ENCODE data around the gene PCDHA11.
A peak's percentile ranks its signal among the peaks of the same experiment; 100 is the strongest.

Gene PCDHA11

DNA sequence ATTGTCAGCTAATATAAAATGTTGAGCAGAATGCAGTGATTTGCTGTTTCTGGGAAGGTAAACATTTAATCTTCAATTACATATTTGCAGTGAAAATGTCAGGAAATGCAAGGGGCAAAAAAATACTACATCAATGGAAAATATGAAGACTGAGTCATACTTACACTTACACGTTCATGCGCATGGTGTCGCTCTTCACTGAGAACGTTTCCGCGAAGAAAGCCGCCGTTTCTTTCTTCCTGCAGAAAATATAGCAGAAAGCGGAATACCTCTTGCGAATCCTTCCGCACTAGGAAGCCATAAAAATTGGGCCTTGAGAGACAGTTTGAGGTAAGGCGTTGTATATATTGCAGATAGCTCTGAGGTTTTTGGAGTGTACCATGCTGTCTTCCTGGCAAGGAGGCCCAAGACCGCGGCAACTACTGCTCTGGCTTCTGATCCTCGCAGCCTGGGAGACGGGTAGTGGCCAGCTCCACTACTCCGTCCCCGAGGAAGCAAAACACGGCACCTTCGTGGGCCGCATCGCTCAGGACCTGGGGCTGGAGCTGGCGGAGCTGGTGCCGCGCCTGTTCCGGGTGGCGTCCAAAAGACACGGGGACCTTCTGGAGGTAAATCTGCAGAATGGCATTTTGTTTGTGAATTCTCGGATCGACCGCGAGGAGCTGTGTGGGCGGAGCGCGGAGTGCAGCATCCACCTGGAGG, 13.3 kb downstream of the PCDHA11 start, which contains the start of gene PCDHA13:
Gene PCDHA13, plus strand, starts transcription at position 236 of the 702 bp plus-strand sequence. Its CDS starts 145 bp downstream, at position 381.
- H3K23ac ChIP-seq (ENCODE audit: low read length): no peak within 1 kb of the TSS
- H3K27ac ChIP-seq (ENCODE audit: low read depth, low read length): no peak within 1 kb of the TSS
- H3K18ac ChIP-seq (ENCODE audit: low read length): no peak within 1 kb of the TSS
- H4K5ac ChIP-seq (ENCODE audit: low read length): no peak within 1 kb of the TSS
- no peak within 1 kb of the TSS for H3K4me2 ChIP-seq (ENCODE audit: low read length)
- H3K36me3 ChIP-seq (ENCODE audit: control insufficient read depth, insufficient read depth, low read length): no peaks in the 10 kb centered on the region
- H3K4me1 ChIP-seq (ENCODE audit: control insufficient read depth, low read depth, low read length): no peaks in the 10 kb centered on the region
- no peaks in the 10 kb centered on the region for H3K27me3 ChIP-seq (ENCODE audit: insufficient read depth, low read length, poor library complexity)
- no peak within 1 kb of the TSS for H3K4me3 ChIP-seq (ENCODE audit: low read length)
- H3K56ac ChIP-seq (ENCODE audit: low read length): no peak within 1 kb of the TSS
- H2BK5ac ChIP-seq (ENCODE audit: low read length): no peak within 1 kb of the TSS
- no peak within 1 kb of the TSS for H2BK15ac ChIP-seq (replicated peaks; ENCODE audit: low read depth)
- no peak within 1 kb of the TSS for H3K9ac ChIP-seq (ENCODE audit: low read length)
- H3K79me2 ChIP-seq (ENCODE audit: control insufficient read depth, insufficient read depth, low read length): no peaks in the 10 kb centered on the region
- H3K4ac ChIP-seq (ENCODE audit: low read depth, low read length): no peak within 1 kb of the TSS
- no peak within 1 kb of the TSS for H2BK120ac ChIP-seq (ENCODE audit: low read depth, low read length)
- H4K8ac ChIP-seq (ENCODE audit: low read depth, low read length): no peak within 1 kb of the TSS
- no peaks in the 10 kb centered on the region for H3K79me1 ChIP-seq (ENCODE audit: low read length)
- no peak for DNase-seq
- H2AK5ac ChIP-seq (ENCODE audit: low read length): no peak within 1 kb of the TSS
- WGBS (ENCODE audit: extremely low coverage, insufficient coverage, low lambda C conversion rate): no CpG with 5 or more reads among the region's 35 CpGs

DNA sequence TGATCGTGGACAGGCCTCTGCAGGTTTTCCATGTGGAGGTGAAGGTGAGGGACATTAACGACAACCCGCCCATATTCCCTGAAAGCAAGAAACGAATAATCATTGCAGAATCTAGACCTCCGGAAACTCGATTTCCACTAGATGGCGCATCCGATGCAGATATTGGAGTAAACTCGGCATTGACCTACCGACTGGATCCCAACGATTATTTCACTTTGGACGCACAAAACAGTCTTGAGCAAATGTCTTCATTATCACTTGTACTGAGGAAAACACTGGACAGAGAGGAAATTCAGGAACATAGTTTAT, 13.8 kb downstream of the PCDHA11 start:
- Histone ChIP-seq H3K9ac (ENCODE audit: low read length) (no peak overlapping the region), H3K79me1 (ENCODE audit: low read length) (no peaks in the 10 kb centered on the region), H2AK5ac (ENCODE audit: low read length) (no peak overlapping the region), H4K5ac (ENCODE audit: low read length) (no peak overlapping the region), H3K4ac (ENCODE audit: low read depth, low read length) (no peak overlapping the region), H3K4me2 (ENCODE audit: low read length) (no peak overlapping the region), H4K8ac (ENCODE audit: low read depth, low read length) (no peak overlapping the region), H3K79me2 (ENCODE audit: control insufficient read depth, insufficient read depth, low read length) (no peaks in the 10 kb centered on the region), H3K4me1 (ENCODE audit: control insufficient read depth, low read depth, low read length) (no peaks in the 10 kb centered on the region), H3K23ac (ENCODE audit: low read length) (no peak overlapping the region), H2BK120ac (ENCODE audit: low read depth, low read length) (no peak overlapping the region), H3K27me3 (ENCODE audit: insufficient read depth, low read length, poor library complexity) (no peaks in the 10 kb centered on the region), H2BK15ac (replicated peaks; ENCODE audit: low read depth) (no peak overlapping the region), H2BK5ac (ENCODE audit: low read length) (no peak overlapping the region), H3K18ac (ENCODE audit: low read length) (no peak overlapping the region), H3K4me3 (ENCODE audit: low read length) (no peak overlapping the region), H3K56ac (ENCODE audit: low read length) (no peak overlapping the region), H3K36me3 (ENCODE audit: control insufficient read depth, insufficient read depth, low read length) (no peaks in the 10 kb centered on the region), H3K27ac (ENCODE audit: low read depth, low read length) (no peak overlapping the region)
- peak; percentile 77 for DNase-seq
- WGBS (ENCODE audit: extremely low coverage, insufficient coverage, low lambda C conversion rate): no CpG with 5 or more reads among the region's 12 CpGs

DNA sequence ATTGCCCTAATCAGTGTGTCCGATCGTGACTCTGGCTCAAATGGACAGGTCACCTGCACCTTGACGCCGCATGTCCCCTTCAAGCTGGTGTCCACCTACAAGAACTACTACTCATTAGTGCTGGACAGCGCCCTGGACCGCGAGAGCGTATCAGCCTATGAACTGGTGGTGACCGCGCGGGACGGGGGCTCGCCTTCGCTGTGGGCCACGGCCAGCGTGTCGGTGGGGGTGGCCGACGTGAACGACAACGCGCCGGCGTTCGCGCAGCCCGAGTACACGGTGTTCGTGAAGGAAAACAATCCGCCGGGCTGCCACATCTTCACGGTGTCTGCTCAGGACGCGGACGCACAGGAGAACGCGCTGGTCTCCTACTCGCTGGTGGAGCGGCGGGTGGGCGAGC, 14.6 kb downstream of the PCDHA11 start:
- Histone ChIP-seq H3K4me2 (ENCODE audit: low read length) (no peak overlapping the region), H2BK15ac (replicated peaks; ENCODE audit: low read depth) (no peak overlapping the region), H3K4ac (ENCODE audit: low read depth, low read length) (no peak overlapping the region), H3K27me3 (ENCODE audit: insufficient read depth, low read length, poor library complexity) (no peaks in the 10 kb centered on the region), H3K4me1 (ENCODE audit: control insufficient read depth, low read depth, low read length) (no peaks in the 10 kb centered on the region), H2AK5ac (ENCODE audit: low read length) (no peak overlapping the region), H3K9ac (ENCODE audit: low read length) (no peak overlapping the region), H3K23ac (ENCODE audit: low read length) (no peak overlapping the region), H3K27ac (ENCODE audit: low read depth, low read length) (no peak overlapping the region), H3K56ac (ENCODE audit: low read length) (no peak overlapping the region), H3K36me3 (ENCODE audit: control insufficient read depth, insufficient read depth, low read length) (no peaks in the 10 kb centered on the region), H2BK120ac (ENCODE audit: low read depth, low read length) (no peak overlapping the region), H3K79me1 (ENCODE audit: low read length) (no peaks in the 10 kb centered on the region), H3K4me3 (ENCODE audit: low read length) (no peak overlapping the region), H4K8ac (ENCODE audit: low read depth, low read length) (no peak overlapping the region), H4K5ac (ENCODE audit: low read length) (no peak overlapping the region), H2BK5ac (ENCODE audit: low read length) (no peak overlapping the region), H3K79me2 (ENCODE audit: control insufficient read depth, insufficient read depth, low read length) (no peaks in the 10 kb centered on the region), H3K18ac (ENCODE audit: low read length) (no peak overlapping the region)
- no CpG with 5 or more reads among the region's 41 CpGs for WGBS (ENCODE audit: extremely low coverage, insufficient coverage, low lambda C conversion rate)
- DNase-seq: no peak

DNA sequence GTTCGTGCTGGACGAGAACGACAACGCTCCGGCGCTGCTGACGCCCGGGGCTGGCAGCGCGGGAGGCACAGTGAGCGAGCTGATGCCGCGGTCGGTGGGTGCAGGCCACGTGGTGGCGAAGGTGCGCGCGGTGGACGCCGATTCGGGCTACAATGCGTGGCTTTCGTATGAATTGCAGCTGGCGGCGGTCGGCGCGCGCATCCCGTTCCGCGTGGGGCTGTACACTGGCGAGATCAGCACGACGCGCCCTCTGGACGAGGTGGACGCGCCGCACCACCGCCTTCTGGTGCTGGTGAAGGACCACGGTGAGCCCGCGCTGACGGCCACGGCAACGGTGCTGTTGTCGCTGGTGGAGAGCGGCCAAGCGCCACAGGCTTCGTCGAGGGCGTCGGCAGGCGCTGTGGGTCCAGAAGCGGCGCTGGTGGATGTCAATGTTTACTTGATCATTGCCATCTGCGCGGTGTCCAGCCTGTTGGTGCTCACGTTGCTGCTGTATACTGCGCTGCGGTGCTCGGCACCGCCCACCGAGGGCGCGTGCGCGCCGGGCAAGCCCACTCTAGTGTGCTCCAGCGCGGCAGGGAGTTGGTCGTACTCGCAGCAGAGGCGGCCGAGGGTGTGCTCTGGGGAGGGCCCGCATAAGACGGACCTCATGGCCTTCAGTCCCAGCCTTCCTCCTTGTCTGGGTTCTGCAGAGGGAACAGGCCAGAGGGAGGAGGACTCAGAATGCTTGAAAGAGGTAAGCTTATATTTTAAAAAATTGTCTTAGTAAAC, 15.4 kb downstream of the PCDHA11 start:
- H3K9ac ChIP-seq (ENCODE audit: low read length): no peak overlapping the region
- DNase-seq: no peak
- H2AK5ac ChIP-seq (ENCODE audit: low read length): no peak overlapping the region
- no peak overlapping the region for H2BK15ac ChIP-seq (replicated peaks; ENCODE audit: low read depth)
- H3K56ac ChIP-seq (ENCODE audit: low read length): no peak overlapping the region
- H3K4me2 ChIP-seq (ENCODE audit: low read length): no peak overlapping the region
- H3K23ac ChIP-seq (ENCODE audit: low read length): no peak overlapping the region
- no peak overlapping the region for H3K27ac ChIP-seq (ENCODE audit: low read depth, low read length)
- no peak overlapping the region for H3K18ac ChIP-seq (ENCODE audit: low read length)
- H3K79me2 ChIP-seq (ENCODE audit: control insufficient read depth, insufficient read depth, low read length): no peaks in the 10 kb centered on the region
- no peak overlapping the region for H4K8ac ChIP-seq (ENCODE audit: low read depth, low read length)
- no peak overlapping the region for H2BK5ac ChIP-seq (ENCODE audit: low read length)
- no peaks in the 10 kb centered on the region for H3K79me1 ChIP-seq (ENCODE audit: low read length)
- no CpG with 5 or more reads among the region's 79 CpGs for WGBS (ENCODE audit: extremely low coverage, insufficient coverage, low lambda C conversion rate)
- H3K4ac ChIP-seq (ENCODE audit: low read depth, low read length): no peak overlapping the region
- no peak overlapping the region for H4K5ac ChIP-seq (ENCODE audit: low read length)
- no peak overlapping the region for H3K4me3 ChIP-seq (ENCODE audit: low read length)
- no peak overlapping the region for H2BK120ac ChIP-seq (ENCODE audit: low read depth, low read length)
- H3K27me3 ChIP-seq (ENCODE audit: insufficient read depth, low read length, poor library complexity): no peaks in the 10 kb centered on the region
- H3K36me3 ChIP-seq (ENCODE audit: control insufficient read depth, insufficient read depth, low read length): no peaks in the 10 kb centered on the region
- no peaks in the 10 kb centered on the region for H3K4me1 ChIP-seq (ENCODE audit: control insufficient read depth, low read depth, low read length)

DNA sequence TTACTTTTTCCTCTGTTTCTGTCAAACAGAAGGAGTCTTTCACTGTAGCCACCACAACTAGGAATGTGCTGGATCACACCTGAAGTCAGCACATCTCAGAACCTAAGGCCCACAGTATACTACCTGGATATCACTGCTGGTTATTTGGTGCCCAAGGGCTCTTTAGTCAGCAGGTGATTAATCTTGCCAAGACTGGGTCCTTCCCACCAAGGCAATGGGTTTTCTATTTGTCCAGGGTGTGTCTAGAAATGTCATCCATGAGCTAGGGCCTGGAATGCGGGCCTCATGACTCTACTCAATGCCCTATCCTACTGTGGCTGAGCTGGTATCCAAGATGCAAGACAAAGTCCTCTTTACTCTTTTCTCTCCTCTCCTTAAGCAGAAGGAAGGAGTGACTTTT, 47.6 kb downstream of the PCDHA11 start:
- Histone ChIP-seq H3K36me3 (ENCODE audit: control insufficient read depth, insufficient read depth, low read length) (no peaks in the 10 kb centered on the region), H3K4me3 (ENCODE audit: low read length) (no peak overlapping the region), H3K23ac (ENCODE audit: low read length) (no peak overlapping the region), H3K27ac (ENCODE audit: low read depth, low read length) (no peak overlapping the region), H3K27me3 (ENCODE audit: insufficient read depth, low read length, poor library complexity) (no peaks in the 10 kb centered on the region), H2BK5ac (ENCODE audit: low read length) (no peak overlapping the region), H3K79me1 (ENCODE audit: low read length) (no peaks in the 10 kb centered on the region), H3K4me1 (ENCODE audit: control insufficient read depth, low read depth, low read length) (no peaks in the 10 kb centered on the region), H3K4me2 (ENCODE audit: low read length) (no peak overlapping the region), H2BK120ac (ENCODE audit: low read depth, low read length) (no peak overlapping the region), H3K18ac (ENCODE audit: low read length) (no peak overlapping the region), H4K8ac (ENCODE audit: low read depth, low read length) (no peak overlapping the region), H4K5ac (ENCODE audit: low read length) (no peak overlapping the region), H3K79me2 (ENCODE audit: control insufficient read depth, insufficient read depth, low read length) (no peaks in the 10 kb centered on the region), H2BK15ac (replicated peaks; ENCODE audit: low read depth) (no peak overlapping the region), H3K56ac (ENCODE audit: low read length) (no peak overlapping the region), H3K4ac (ENCODE audit: low read depth, low read length) (no peak overlapping the region), H2AK5ac (ENCODE audit: low read length) (no peak overlapping the region), H3K9ac (ENCODE audit: low read length) (no peak overlapping the region)
- WGBS (ENCODE audit: extremely low coverage, insufficient coverage, low lambda C conversion rate): no CpG with 5 or more reads among the region's 1 CpG
- no peak for DNase-seq
